ENCODE measurements around the gene CGRRF1. TPM values are rescaled to one million over a fixed set of nuclear protein-coding genes. Genes with fewer than 3 reads are reported as not detected.

The CGRRF1 gene
- total RNA-seq, 1 donor from 2014 or later: 18.3 TPM

DNA sequence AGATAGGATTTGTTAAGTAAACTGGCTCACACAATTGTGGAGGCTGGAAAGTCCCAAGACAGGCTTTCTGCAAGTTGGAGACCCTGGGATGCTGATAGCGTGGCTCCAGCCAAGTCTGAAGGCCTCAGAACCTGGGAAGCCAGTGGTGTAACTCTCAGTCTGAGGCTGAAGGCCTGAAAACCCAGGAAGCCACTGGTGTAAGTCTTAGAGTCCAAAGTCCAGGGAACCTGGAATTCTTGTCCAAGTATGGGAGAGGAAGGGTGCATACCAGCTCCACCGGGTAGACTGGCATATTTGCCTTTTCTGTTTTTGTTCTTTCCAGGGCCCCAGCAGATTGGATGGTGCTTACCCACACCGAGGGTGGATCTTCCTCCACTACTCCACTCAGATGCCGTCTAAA lies 39.0 kb upstream of the CGRRF1 start:
- H3K27ac Mint-ChIP-seq (ENCODE audit: unreplicated experiment): no peak overlapping the region
- peaks cover 10% of the 10 kb centered on the region for H3K9me3 Mint-ChIP-seq (ENCODE audit: unreplicated experiment)
- no peak for DNase-seq (ENCODE audit: extremely low spot score, unreplicated experiment)
- H3K4me1 Mint-ChIP-seq (ENCODE audit: unreplicated experiment): peaks cover 27% of the 10 kb centered on the region
- peaks cover 22% of the 10 kb centered on the region for H3K36me3 Mint-ChIP-seq (ENCODE audit: unreplicated experiment)
- TF ChIP-seq CTCF (IDR thresholded peaks at IDR 0.05): no peak
- no peak overlapping the region for H3K4me3 Mint-ChIP-seq (ENCODE audit: unreplicated experiment)
- H3K27me3 Mint-ChIP-seq (ENCODE audit: unreplicated experiment): no peaks in the 10 kb centered on the region

DNA sequence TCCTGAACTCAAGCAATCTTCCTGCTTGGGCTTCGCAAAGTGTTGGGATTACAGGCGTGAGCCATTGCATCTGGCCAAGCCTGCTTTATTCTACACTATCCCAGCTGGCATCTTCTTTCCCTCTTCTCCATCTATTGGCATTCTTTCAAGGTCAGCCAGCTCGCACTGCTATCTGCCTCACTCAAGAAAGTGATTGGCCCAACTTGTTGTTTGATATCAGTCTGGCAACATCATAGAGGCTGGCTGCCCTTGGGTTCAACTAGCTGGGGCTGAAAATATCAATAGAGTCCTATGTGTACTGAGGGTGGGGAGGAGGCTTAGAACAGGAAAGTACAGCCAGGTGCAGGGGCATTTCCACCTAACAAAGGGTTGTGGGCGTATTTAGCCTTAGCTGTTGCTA lies 38.1 kb upstream of the CGRRF1 start:
- Mint-ChIP-seq H3K4me3 (ENCODE audit: unreplicated experiment) (no peak overlapping the region), H3K9me3 (ENCODE audit: unreplicated experiment) (peaks cover 10% of the 10 kb centered on the region), H3K4me1 (ENCODE audit: unreplicated experiment) (peaks cover 37% of the 10 kb centered on the region), H3K27ac (ENCODE audit: unreplicated experiment) (no peak overlapping the region), H3K36me3 (ENCODE audit: unreplicated experiment) (peaks cover 27% of the 10 kb centered on the region), H3K27me3 (ENCODE audit: unreplicated experiment) (no peaks in the 10 kb centered on the region)
- TF ChIP-seq CTCF (IDR thresholded peaks at IDR 0.05): no peak
- DNase-seq (ENCODE audit: extremely low spot score, unreplicated experiment): no peak

DNA sequence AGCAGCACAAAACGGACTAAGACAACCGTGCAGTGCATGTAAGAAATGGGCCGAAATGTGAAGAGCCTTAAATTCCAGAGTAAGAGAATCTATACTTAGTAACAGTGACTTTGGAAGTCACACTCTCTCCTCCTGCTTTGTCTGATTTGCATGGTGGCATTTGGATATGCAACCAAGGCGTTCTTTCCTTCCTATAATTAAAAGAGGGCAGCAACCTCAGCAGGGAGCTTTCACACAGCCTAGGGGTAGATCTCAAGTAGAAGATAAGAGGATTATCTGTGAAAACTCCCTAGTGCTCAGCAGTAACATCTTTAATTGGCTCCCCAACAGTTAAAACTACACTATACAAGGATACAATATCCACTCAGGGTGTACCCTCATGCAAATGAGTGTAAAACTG lies 37.4 kb upstream of the CGRRF1 start:
- H3K36me3 Mint-ChIP-seq (ENCODE audit: unreplicated experiment): peaks cover 27% of the 10 kb centered on the region
- TF ChIP-seq CTCF (IDR thresholded peaks at IDR 0.05): no peak
- no peak overlapping the region for H3K4me3 Mint-ChIP-seq (ENCODE audit: unreplicated experiment)
- H3K9me3 Mint-ChIP-seq (ENCODE audit: unreplicated experiment): peaks cover 7% of the 10 kb centered on the region
- DNase-seq (ENCODE audit: extremely low spot score, unreplicated experiment): no peak
- H3K27me3 Mint-ChIP-seq (ENCODE audit: unreplicated experiment): no peaks in the 10 kb centered on the region
- H3K27ac Mint-ChIP-seq (ENCODE audit: unreplicated experiment): peak overlapping the region; percentile 5
- peaks cover 37% of the 10 kb centered on the region for H3K4me1 Mint-ChIP-seq (ENCODE audit: unreplicated experiment)

DNA sequence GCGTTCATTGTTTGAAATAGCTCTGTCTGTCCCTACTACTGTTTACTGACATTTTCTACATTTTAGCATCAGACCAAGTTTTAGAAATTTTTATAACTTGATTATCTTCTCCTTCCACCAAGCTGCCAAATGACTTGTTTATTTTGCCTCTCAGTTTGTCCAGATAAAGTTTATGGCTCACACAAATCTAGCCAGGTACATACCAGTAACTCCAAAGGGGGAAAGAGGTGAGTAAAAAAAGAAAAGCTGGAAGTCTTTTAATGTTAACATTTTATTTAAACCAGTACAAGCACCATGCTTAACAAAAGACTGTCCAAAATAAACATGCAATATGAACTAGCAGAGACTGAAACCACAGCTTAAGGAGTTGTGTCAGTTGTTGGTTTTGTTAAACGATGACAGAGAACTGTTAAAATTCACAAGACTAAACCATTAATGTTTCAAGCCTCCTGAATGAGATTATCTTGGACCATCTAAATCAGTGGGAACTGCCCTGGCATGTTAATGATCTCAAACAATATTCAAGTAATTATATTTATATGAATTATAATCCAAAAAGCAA lies 35.4 kb upstream of the CGRRF1 start:
- peaks cover 32% of the 10 kb centered on the region for H3K36me3 Mint-ChIP-seq (ENCODE audit: unreplicated experiment)
- H3K27me3 Mint-ChIP-seq (ENCODE audit: unreplicated experiment): no peaks in the 10 kb centered on the region
- no peak for TF ChIP-seq CTCF (IDR thresholded peaks at IDR 0.05)
- no peak for DNase-seq (ENCODE audit: extremely low spot score, unreplicated experiment)
- peaks cover 42% of the 10 kb centered on the region for H3K4me1 Mint-ChIP-seq (ENCODE audit: unreplicated experiment)
- peak overlapping the region; percentile 55 for H3K27ac Mint-ChIP-seq (ENCODE audit: unreplicated experiment)
- H3K4me3 Mint-ChIP-seq (ENCODE audit: unreplicated experiment): no peak overlapping the region
- H3K9me3 Mint-ChIP-seq (ENCODE audit: unreplicated experiment): no peaks in the 10 kb centered on the region

DNA sequence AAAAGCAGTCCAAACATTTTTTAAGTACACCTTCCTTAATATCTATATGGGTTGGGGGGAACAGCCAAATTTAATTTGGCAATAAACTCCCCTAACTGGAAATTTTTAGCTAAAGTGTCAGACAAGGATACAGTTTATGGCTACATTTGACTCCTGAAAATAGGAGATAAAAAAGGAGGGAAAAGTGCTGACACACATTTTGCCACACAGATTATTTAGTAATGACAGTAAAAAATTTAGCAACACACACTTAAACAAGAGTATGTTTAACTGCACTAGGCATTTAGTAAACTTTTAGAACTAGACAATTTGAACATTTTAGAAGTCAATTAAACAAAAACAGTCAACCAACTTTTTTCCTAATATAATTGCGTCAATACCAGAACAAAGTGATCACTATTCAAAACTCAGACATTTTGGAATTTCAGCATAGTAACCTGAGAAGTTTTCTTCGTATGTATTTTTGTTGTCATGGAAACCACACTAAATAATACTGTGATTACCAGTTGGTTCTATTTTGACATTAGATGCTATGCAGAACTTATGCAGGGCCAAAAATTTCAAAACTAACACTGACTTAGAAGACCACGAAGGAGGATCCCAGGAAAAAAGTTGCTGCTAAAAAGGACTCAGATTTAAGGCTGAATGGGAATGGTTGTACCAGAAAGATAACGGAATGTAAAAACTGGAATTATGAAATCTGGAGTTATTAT lies 34.4 kb upstream of the CGRRF1 start:
- Mint-ChIP-seq H3K27me3 (ENCODE audit: unreplicated experiment) (no peaks in the 10 kb centered on the region), H3K36me3 (ENCODE audit: unreplicated experiment) (peaks cover 36% of the 10 kb centered on the region), H3K9me3 (ENCODE audit: unreplicated experiment) (no peaks in the 10 kb centered on the region), H3K4me3 (ENCODE audit: unreplicated experiment) (no peak overlapping the region), H3K4me1 (ENCODE audit: unreplicated experiment) (peaks cover 38% of the 10 kb centered on the region), H3K27ac (ENCODE audit: unreplicated experiment) (peak overlapping the region; percentile 58)
- DNase-seq (ENCODE audit: extremely low spot score, unreplicated experiment): no peak
- no peak for TF ChIP-seq CTCF (IDR thresholded peaks at IDR 0.05)
